ENCODE data around the gene TMEM253. TPM values are rescaled to one million over a fixed set of nuclear protein-coding genes. Genes with fewer than 3 reads are reported as not detected.

TMEM253 gene
- total and polyA plus RNA-seq, 9 of the 15 experiments (the other 6 are each of a cell fraction or from before 2014, with no cell fraction given): 0.11 to 0.61 (median 0.26) TPM; not detected in 3

- no peak for FAIRE-seq
- peak within 1 kb of the TSS; percentile 54 for H2AFZ ChIP-seq (ENCODE audit: low read depth, low read length)
- TF ChIP-seq EGR1 (conservative IDR thresholded peaks at IDR 0.05) (0 out of 2 replicates have a peak, but pooled peaks have one; percentile 3), MLLT1 (IDR thresholded peaks at IDR 0.05) (no peak), NR2C2 (CRISPR knock-in tag; IDR thresholded peaks at IDR 0.05) (no peak), NR2C2 (tag; IDR thresholded peaks at IDR 0.05) (peak; percentile 81), RBFOX2 (IDR thresholded peaks at IDR 0.05; ENCODE audit: low read depth, low read length) (peak; percentile 31; the same call in 1 of the 2 replicates), MTA2 (IDR thresholded peaks at IDR 0.05; ENCODE audit: low read depth) (no peak), ZNF586 (CRISPR knock-in tag; conservative IDR thresholded peaks at IDR 0.05) (no peak), ID3 (CRISPR knock-in tag; IDR thresholded peaks at IDR 0.05) (no peak), ID3 (tag; IDR thresholded peaks at IDR 0.05) (peak; percentile 74; the same call in 1 of the 2 replicates), TEAD2 (tag; IDR thresholded peaks at IDR 0.05) (0 out of 2 replicates have a peak, but pooled peaks have one; percentile 28), POLR2G (IDR thresholded peaks at IDR 0.05; ENCODE audit: low read depth, low read length) (peak; percentile 65), AFF1 (IDR thresholded peaks at IDR 0.05; ENCODE audit: low read depth in 1 of 2, partially characterized antibody in 2 of 2) (no peak), ILK (tag; IDR thresholded peaks at IDR 0.05; ENCODE audit: borderline replicate concordance, low read depth) (no peak), ELF1 (tag; IDR thresholded peaks at IDR 0.05) (peak; percentile 22; the same call in 1 of the 2 replicates)
Measured at GRCh38 chr14:21098076-21098891, 2.6 kb upstream of the TMEM253 start, which contains the start of gene ZNF219. ZNF219 (minus strand) TSS chr14:21098655; CDS start chr14:21093591, 5,064 bp downstream.

More at GRCh38 chr14:21098076-21098891, 2.6 kb upstream of the TMEM253 start, which contains the start of gene ZNF219:
- no TSS peak for BruUV-seq (replicated peaks)
- intact Hi-C loops (cut with micrococcal nuclease) (no loop called here), in situ Hi-C loops (cut with MboI) (no loop called here)
- H3K9ac ChIP-seq (ENCODE audit: insufficient read depth in 1 of 2, low read depth in 2 of 2, low read length in 2 of 2): peak within 1 kb of the TSS; percentile 27 to 86
- no peaks in the 10 kb centered on the region for H3K9me3 ChIP-seq (replicated peaks; ENCODE audit: control insufficient read depth, insufficient read depth, low read depth, low read length)
- no peaks in the 10 kb centered on the region for H3K36me3 ChIP-seq (ENCODE audit: control insufficient read depth, insufficient read depth, low read length)
- H3K27ac ChIP-seq (ENCODE audit: extremely low read depth, low read depth, low read length): peak within 1 kb of the TSS; percentile 12; the same call in 2 of the 3 replicates
- DNase-seq (ENCODE audit: extremely low read depth in 1 of 4, low spot score in 3 of 4) (peak; percentile 48 to 78 (median 68)), ATAC-seq (peak; percentile 45)
- whole genome bisulfite sequencing (ENCODE audit: insufficient coverage, low coverage, missing lambda C conversion rate): 0% methylated on average over 2 of the region's 90 CpGs
- 0 out of 3 replicates have a peak, but pooled peaks cover 6% of the 10 kb centered on the region for H3K79me2 ChIP-seq (ENCODE audit: control insufficient read depth, insufficient read depth, low read length)
- no peaks in the 10 kb centered on the region for H4K20me1 ChIP-seq (replicated peaks; ENCODE audit: control insufficient read depth, insufficient read depth, low read length)
- ChIA-PET POLR2A (no interaction called here), CTCF (ENCODE audit: low intra/inter-chr PET ratio) (interaction anchor here (0.5 kb wide), 1 partner anchor 10 kb away, joined by 3 read pairs; no protein-coding TSS in a partner anchor)
- peak within 1 kb of the TSS; percentile 53 for H3K4me3 ChIP-seq
- H3K27me3 ChIP-seq (ENCODE audit: control insufficient read depth in 2 of 2, insufficient read depth in 2 of 2, low read length in 2 of 2): no peaks in the 10 kb centered on the region
- peak within 1 kb of the TSS; percentile 64 for H3K4me2 ChIP-seq (ENCODE audit: insufficient read depth, low read length)
- peaks cover 20 to 34% of the 10 kb centered on the region in 2 experiments for H3K4me1 ChIP-seq (replicated peaks in 1 of 2; ENCODE audit: control insufficient read depth in 2 of 2, insufficient read depth in 2 of 2, low read length in 2 of 2)
- no peaks in the 10 kb centered on the region for H3K9me1 ChIP-seq (ENCODE audit: control insufficient read depth, insufficient read depth, low read length)

Data from K562 (cell line).